ENCODE results near the gene NTSR1. TPM values are rescaled to one million over a fixed set of nuclear protein-coding genes. Genes with fewer than 3 reads are reported as not detected.

Gene NTSR1
- total RNA-seq, 1 experiment from 2014 or later: 15.9 TPM

GRCh38 chr20:62725596-62726268 is 17.1 kb downstream of the NTSR1 start:
- Histone ChIP-seq H3K27me3 (replicated peaks; ENCODE audit: insufficient read depth, low read depth, low read length, poor library complexity) (no peaks in the 10 kb centered on the region), H3K4me1 (ENCODE audit: insufficient read depth, low read length, poor library complexity, severe bottlenecking) (no peaks in the 10 kb centered on the region), H3K27ac (ENCODE audit: low read depth, low read length, poor library complexity, severe bottlenecking) (no peak overlapping the region), H3K36me3 (ENCODE audit: insufficient read depth, low read length, poor library complexity, severe bottlenecking) (no peaks in the 10 kb centered on the region), H3K4me3 (ENCODE audit: low read depth, low read length, poor library complexity, severe bottlenecking) (no peak overlapping the region), H3K9me3 (ENCODE audit: low read depth, low read length, poor library complexity, severe bottlenecking) (peaks cover 10% of the 10 kb centered on the region)
- CTCF ChIA-PET: no interaction called here
- intact Hi-C loops (cut with micrococcal nuclease; ENCODE audit: unreplicated experiment): no loop called here
- POLR2A ChIA-PET (ENCODE audit: low non-redundant PET): no interaction called here
- TF ChIP-seq CTCF (conservative IDR thresholded peaks at IDR 0.05; ENCODE audit: low read depth, low read length) (no peak), EZH2 (IDR thresholded peaks at IDR 0.05; ENCODE audit: borderline replicate concordance, low read depth, low read length, poor library complexity, severe bottlenecking) (no peak)
- BruUV-seq (replicated peaks): no TSS peak
- DNase-seq (ENCODE audit: low spot score): no peak

- ChIA-PET POLR2A (ENCODE audit: low non-redundant PET) (no interaction called here), CTCF (no interaction called here)
- intact Hi-C loops (cut with micrococcal nuclease; ENCODE audit: unreplicated experiment): no loop called here
- no peak for TF ChIP-seq EZH2 (IDR thresholded peaks at IDR 0.05; ENCODE audit: borderline replicate concordance, low read depth, low read length, poor library complexity, severe bottlenecking)
- no peak for TF ChIP-seq CTCF (conservative IDR thresholded peaks at IDR 0.05; ENCODE audit: low read depth, low read length)
- no peaks in the 10 kb centered on the region for H3K27me3 ChIP-seq (replicated peaks; ENCODE audit: insufficient read depth, low read depth, low read length, poor library complexity)
- H3K4me3 ChIP-seq (ENCODE audit: low read depth, low read length, poor library complexity, severe bottlenecking): no peak overlapping the region
- no peaks in the 10 kb centered on the region for H3K4me1 ChIP-seq (ENCODE audit: insufficient read depth, low read length, poor library complexity, severe bottlenecking)
- peaks cover 5% of the 10 kb centered on the region for H3K9me3 ChIP-seq (ENCODE audit: low read depth, low read length, poor library complexity, severe bottlenecking)
- H3K27ac ChIP-seq (ENCODE audit: low read depth, low read length, poor library complexity, severe bottlenecking): no peak overlapping the region
- no peak for DNase-seq (ENCODE audit: low spot score)
- H3K36me3 ChIP-seq (ENCODE audit: insufficient read depth, low read length, poor library complexity, severe bottlenecking): no peaks in the 10 kb centered on the region
- no TSS peak for BruUV-seq (replicated peaks)
Observed at GRCh38 chr20:62726276-62726675, 17.6 kb downstream of the NTSR1 start.

- H3K4me1 ChIP-seq (ENCODE audit: insufficient read depth, low read length, poor library complexity, severe bottlenecking): no peaks in the 10 kb centered on the region
- ChIA-PET POLR2A (ENCODE audit: low non-redundant PET) (no interaction called here), CTCF (no interaction called here)
- DNase-seq (ENCODE audit: low spot score): no peak
- intact Hi-C loops (cut with micrococcal nuclease; ENCODE audit: unreplicated experiment): no loop called here
- no peaks in the 10 kb centered on the region for H3K36me3 ChIP-seq (ENCODE audit: insufficient read depth, low read length, poor library complexity, severe bottlenecking)
- BruUV-seq (replicated peaks): no TSS peak
- no peak overlapping the region for H3K4me3 ChIP-seq (ENCODE audit: low read depth, low read length, poor library complexity, severe bottlenecking)
- no peaks in the 10 kb centered on the region for H3K27me3 ChIP-seq (replicated peaks; ENCODE audit: insufficient read depth, low read depth, low read length, poor library complexity)
- no peaks in the 10 kb centered on the region for H3K9me3 ChIP-seq (ENCODE audit: low read depth, low read length, poor library complexity, severe bottlenecking)
- no peak overlapping the region for H3K27ac ChIP-seq (ENCODE audit: low read depth, low read length, poor library complexity, severe bottlenecking)
- TF ChIP-seq EZH2 (IDR thresholded peaks at IDR 0.05; ENCODE audit: borderline replicate concordance, low read depth, low read length, poor library complexity, severe bottlenecking) (no peak), CTCF (conservative IDR thresholded peaks at IDR 0.05; ENCODE audit: low read depth, low read length) (no peak)
Observed at GRCh38 chr20:62726716-62727583, 18.3 kb downstream of the NTSR1 start.
